Neural cell (in vitro differentiated cells): ENCODE results near the gene ST6GALNAC1. TPM values are rescaled to one million over a fixed set of nuclear protein-coding genes. Genes with fewer than 3 reads are reported as not detected.

ENCODE experiments used
- H2AFZ ChIP-seq: fragments of 200-600, 300-800 bp; sonication (generic), shearing (Covaris generic); 2 replicates; pipeline ENCODE4 v1.6.0; 2014; ENCODE audit warnings: low read depth, mild to moderate bottlenecking, antibody characterized with exemption, low read length, moderate library complexity
- H3F3A ChIP-seq: fragments of 200-600 bp; shearing (Covaris generic); 2 replicates; pipeline ENCODE4 v1.6.1; 2016; ENCODE audit warnings: mild to moderate bottlenecking, moderate library complexity, mixed read lengths, antibody characterized with exemption, low read length; ENCODE audit not compliant: insufficient read depth, poor library complexity, severe bottlenecking
- H3K27ac ChIP-seq: fragments of 200-600, 300-800 bp; sonication (generic), shearing (Covaris generic); 2 replicates; pipeline ENCODE4 v1.5.1; 2014; ENCODE audit warnings: mild to moderate bottlenecking, low read length, moderate library complexity
- H3K27me3 ChIP-seq: fragments of 300-800, 200-600 bp; sonication (generic), shearing (Covaris generic); 2 replicates; pipeline ENCODE4 v1.6.0; 2014; ENCODE audit warnings: mild to moderate bottlenecking, low read depth, low read length, moderate library complexity; ENCODE audit not compliant: insufficient read depth
- H3K36me3 ChIP-seq: fragments of 300-800, 200-600 bp; sonication (generic), shearing (Covaris generic); 2 replicates; pipeline ENCODE4 v1.5.1; 2014; ENCODE audit warnings: mild to moderate bottlenecking, antibody characterized with exemption, low read length, moderate library complexity; ENCODE audit not compliant: insufficient read depth
- H3K4me2 ChIP-seq: fragments of 300-800, 200-600 bp; sonication (generic), shearing (Covaris generic); 2 replicates; pipeline ENCODE4 v1.6.0; 2014; ENCODE audit warnings: mild to moderate bottlenecking, low read length
- H3K4me3 ChIP-seq: fragments of 300-800, 200-600 bp; sonication (generic), shearing (Covaris generic); 2 replicates; pipeline ENCODE4 v1.5.1; 2014; ENCODE audit warnings: mild to moderate bottlenecking, low read length, moderate library complexity
- H3K79me2 ChIP-seq: fragments of 200-600 bp; shearing (Covaris generic); replicated peaks from 2 replicates; pipeline ENCODE4 v1.6.0; 2014; ENCODE audit warnings: mild to moderate bottlenecking, low read length, moderate library complexity; ENCODE audit not compliant: insufficient read depth
- H3K9ac ChIP-seq: fragments of 300-800, 200-600 bp; sonication (generic), shearing (Covaris generic); 2 replicates; pipeline ENCODE4 v1.6.1; 2016; ENCODE audit warnings: mild to moderate bottlenecking, low read length, mixed read lengths
- H3K9me2 ChIP-seq: fragments of 200-600 bp; shearing (Covaris generic); 2 replicates; pipeline ENCODE4 v1.6.1; 2016; ENCODE audit warnings: mild to moderate bottlenecking, low read length, mixed read lengths; ENCODE audit not compliant: insufficient read depth
- H3K9me3 ChIP-seq: fragments of 200-600, 300-800 bp; sonication (generic), shearing (Covaris generic); 2 replicates; pipeline ENCODE4 v1.6.1; 2016; ENCODE audit warnings: mild to moderate bottlenecking, mixed run types, low read length, moderate library complexity, mixed read lengths
- H4K20me1 ChIP-seq: fragments of 200-600 bp; shearing (Covaris generic); 2 replicates; pipeline ENCODE4 v1.6.1; 2016; ENCODE audit warnings: mild to moderate bottlenecking, mixed run types; ENCODE audit not compliant: insufficient read depth
- CTCF ChIP-seq: fragments of 450-650 bp; IDR thresholded peaks from 2 replicates; pipeline ENCODE4 v1.5.1; 2014; ENCODE audit warnings: antibody characterized with exemption, mild to moderate bottlenecking, moderate library complexity; ENCODE audit not compliant: poor library complexity, severe bottlenecking
- EP300 ChIP-seq: fragments of 450-650 bp; conservative IDR thresholded peaks from 2 replicates; pipeline ENCODE4 v1.6.1; 2014; ENCODE audit warnings: antibody characterized with exemption, mild to moderate bottlenecking, moderate library complexity; ENCODE audit not compliant: poor library complexity, severe bottlenecking
- EZH2 ChIP-seq: fragments of 200-600, 300-800 bp; shearing (Covaris generic), sonication (generic); IDR thresholded peaks from 2 replicates; pipeline ENCODE4 v1.6.1; 2014; ENCODE audit warnings: antibody characterized with exemption, low read length, borderline replicate concordance, mild to moderate bottlenecking; ENCODE audit not compliant: insufficient read depth, poor library complexity, severe bottlenecking
- MXI1 ChIP-seq: fragments of 450-650 bp; conservative IDR thresholded peaks from 2 replicates; pipeline ENCODE4 v1.6.1; 2014; ENCODE audit warnings: antibody characterized with exemption, mild to moderate bottlenecking; ENCODE audit not compliant: poor library complexity, severe bottlenecking
- POLR2AphosphoS5 ChIP-seq: IDR thresholded peaks from 2 replicates; pipeline ENCODE4 v1.6.1; 2012
- RAD21 ChIP-seq: fragments of 450-650 bp; conservative IDR thresholded peaks from 2 replicates; pipeline ENCODE4 v1.6.1; 2014; ENCODE audit warnings: antibody characterized with exemption, mild to moderate bottlenecking, moderate library complexity
- SMC3 ChIP-seq: fragments of 450-650 bp; conservative IDR thresholded peaks from 2 replicates; pipeline ENCODE4 v1.6.1; 2014; ENCODE audit warnings: antibody characterized with exemption, mild to moderate bottlenecking, moderate library complexity; ENCODE audit not compliant: poor library complexity
- TAF1 ChIP-seq: IDR thresholded peaks from 2 replicates; pipeline ENCODE4 v1.6.1; 2012; ENCODE audit warnings: low read depth
- polyA plus RNA-seq: library from polyadenylated mRNA; depleted of rRNA; stranded (reverse); fragments of >200 nt; gene quantifications from 2 replicates; pipeline ENCODE4 v1.2.3, GENCODE V29; 2014
- TF ChIP-seq, protein P1 (sequence below): IDR thresholded peaks from 2 replicates; pipeline ENCODE4 v1.6.1; 2012; ENCODE audit warnings: borderline replicate concordance

ST6GALNAC1 gene
- polyA plus RNA-seq, 1 donor from 2014 or later = not detected

- Histone ChIP-seq H3K4me3 (no peak overlapping the region), H3K27ac (no peak overlapping the region), H4K20me1 (no peaks in the 10 kb centered on the region), H3K36me3 (no peaks in the 10 kb centered on the region), H3K9me2 (no peaks in the 10 kb centered on the region), H3F3A (no peaks in the 10 kb centered on the region), H3K27me3 (no peaks in the 10 kb centered on the region), H3K9ac (no peak overlapping the region), H3K79me2 (no peaks in the 10 kb centered on the region), H2AFZ (no peak overlapping the region), H3K4me2 (no peak overlapping the region), H3K9me3 (no peaks in the 10 kb centered on the region)
- TF ChIP-seq EP300 (no peak), TAF1 (no peak), CTCF (no peak), SMC3 (no peak), EZH2 (no peak), POLR2AphosphoS5 (no peak), RAD21 (no peak), MXI1 (no peak)
- TF ChIP-seq, protein P1, sequence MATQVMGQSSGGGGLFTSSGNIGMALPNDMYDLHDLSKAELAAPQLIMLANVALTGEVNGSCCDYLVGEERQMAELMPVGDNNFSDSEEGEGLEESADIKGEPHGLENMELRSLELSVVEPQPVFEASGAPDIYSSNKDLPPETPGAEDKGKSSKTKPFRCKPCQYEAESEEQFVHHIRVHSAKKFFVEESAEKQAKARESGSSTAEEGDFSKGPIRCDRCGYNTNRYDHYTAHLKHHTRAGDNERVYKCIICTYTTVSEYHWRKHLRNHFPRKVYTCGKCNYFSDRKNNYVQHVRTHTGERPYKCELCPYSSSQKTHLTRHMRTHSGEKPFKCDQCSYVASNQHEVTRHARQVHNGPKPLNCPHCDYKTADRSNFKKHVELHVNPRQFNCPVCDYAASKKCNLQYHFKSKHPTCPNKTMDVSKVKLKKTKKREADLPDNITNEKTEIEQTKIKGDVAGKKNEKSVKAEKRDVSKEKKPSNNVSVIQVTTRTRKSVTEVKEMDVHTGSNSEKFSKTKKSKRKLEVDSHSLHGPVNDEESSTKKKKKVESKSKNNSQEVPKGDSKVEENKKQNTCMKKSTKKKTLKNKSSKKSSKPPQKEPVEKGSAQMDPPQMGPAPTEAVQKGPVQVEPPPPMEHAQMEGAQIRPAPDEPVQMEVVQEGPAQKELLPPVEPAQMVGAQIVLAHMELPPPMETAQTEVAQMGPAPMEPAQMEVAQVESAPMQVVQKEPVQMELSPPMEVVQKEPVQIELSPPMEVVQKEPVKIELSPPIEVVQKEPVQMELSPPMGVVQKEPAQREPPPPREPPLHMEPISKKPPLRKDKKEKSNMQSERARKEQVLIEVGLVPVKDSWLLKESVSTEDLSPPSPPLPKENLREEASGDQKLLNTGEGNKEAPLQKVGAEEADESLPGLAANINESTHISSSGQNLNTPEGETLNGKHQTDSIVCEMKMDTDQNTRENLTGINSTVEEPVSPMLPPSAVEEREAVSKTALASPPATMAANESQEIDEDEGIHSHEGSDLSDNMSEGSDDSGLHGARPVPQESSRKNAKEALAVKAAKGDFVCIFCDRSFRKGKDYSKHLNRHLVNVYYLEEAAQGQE = no peak
Measured at GRCh38 chr17:76640550-76641380, 2.8 kb downstream of the ST6GALNAC1 start.

DNA sequence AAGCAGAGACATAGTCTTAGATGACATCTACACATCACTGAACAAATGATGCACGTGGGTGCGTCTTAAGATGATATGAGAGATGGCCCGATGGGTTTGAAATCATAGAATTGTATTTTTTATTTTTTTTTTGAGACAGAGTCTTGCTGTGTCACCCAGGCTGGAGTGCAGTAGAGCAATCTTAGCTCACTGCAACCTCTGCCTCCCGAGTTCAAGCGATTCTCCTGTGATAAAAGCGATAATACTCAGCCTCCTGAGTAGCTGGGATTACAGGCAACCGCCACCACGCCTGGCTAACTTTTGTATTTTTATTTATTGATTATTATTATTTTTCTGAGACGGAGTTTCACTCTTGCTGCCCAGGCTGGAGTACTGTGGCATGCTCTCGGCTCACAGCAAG lies 5.3 kb downstream of the ST6GALNAC1 start:
- no peak for TF ChIP-seq SMC3
- TF ChIP-seq, protein P1 = no peak
- TF ChIP-seq EZH2 = no peak
- no peak for TF ChIP-seq EP300
- no peak for TF ChIP-seq RAD21
- no peak for TF ChIP-seq POLR2AphosphoS5
- no peak for TF ChIP-seq MXI1
- no peak for TF ChIP-seq CTCF
- no peak for TF ChIP-seq TAF1
- H3F3A ChIP-seq = no peaks in the 10 kb centered on the region
- H2AFZ ChIP-seq = no peak overlapping the region

More for the DNA sequence above, 5.3 kb downstream of the ST6GALNAC1 start:
- Histone ChIP-seq H3K79me2 (no peaks in the 10 kb centered on the region), H3K9me3 (no peaks in the 10 kb centered on the region), H3K9ac (no peak overlapping the region), H3K4me2 (no peak overlapping the region), H3K9me2 (no peaks in the 10 kb centered on the region), H4K20me1 (no peaks in the 10 kb centered on the region), H3K27me3 (no peaks in the 10 kb centered on the region), H3K27ac (no peak overlapping the region), H3K4me3 (no peak overlapping the region), H3K36me3 (no peaks in the 10 kb centered on the region)
